K562 (cell line): ENCODE results near the gene TMEM108. TPM values are rescaled to one million over a fixed set of nuclear protein-coding genes. Genes with fewer than 3 reads are reported as not detected.

Source experiments
- ATAC-seq: fragments of 200-7000 bp; cut with Tn5 transposase; 3 replicates; pipeline ENCODE4 v1.9.1; 2020; ENCODE audit warnings: moderate library complexity
- BruUV-seq: library from RNA; stranded (reverse); fragments of 400-500 nt; replicated peaks from 2 replicates; lab custom pipeline; 2021; lab: Mats Ljungman, UMichigan
- CTCF ChIA-PET: fragments of 300-600 bp; formaldehyde crosslinking; extraction: SDS; loops from one replicate; lab custom pipeline; 2021; ENCODE audit warnings: low intra/inter-chr PET ratio; lab: Yijun Ruan, JAX
- POLR2A ChIA-PET: fragments of 300-600, 350-650 bp; sonication (Branson Sonifier 250); formaldehyde crosslinking; extraction: SDS; loops from one replicate; lab custom pipeline; 2021; ENCODE audit warnings: antibody characterized with exemption, inconsistent platforms; lab: Yijun Ruan, JAX
- DNase-seq, 4 experiments: peaks; one replicate each; pipeline versions ENCODE4 v3.0.0 to v3.0.0-alpha.2; 2011 to 2018; ENCODE audit warnings: low spot score in 3 of 4, mixed read lengths in 3 of 4; ENCODE audit errors: extremely low read depth in 1 of 4
- FAIRE-seq: peaks from 2 replicates; lab custom pipeline; 2011; peaks lifted over from hg19 to GRCh38; lab: Jason Lieb, UNC
- H2AFZ ChIP-seq: 2 replicates; pipeline ENCODE4 v1.6.0; 2011; ENCODE audit warnings: low read depth, low read length, control low read depth, inconsistent platforms
- H3K27ac ChIP-seq: fragments of 200-600 bp; 3 replicates; pipeline ENCODE4 v1.8.0; 2011; ENCODE audit warnings: low read depth, mild to moderate bottlenecking, control low read depth, inconsistent platforms, low read length, moderate library complexity, mixed read lengths; ENCODE audit errors: extremely low read depth
- H3K27me3 ChIP-seq, 2 experiments: fragments of 300-600 bp in 1 of 2; 2 replicates in 1 of 2; 3 replicates in 1 of 2; pipeline versions ENCODE4 v1.6.0 to v1.8.0; 2011; ENCODE audit warnings: inconsistent platforms in 2 of 2, low read length in 2 of 2, mild to moderate bottlenecking in 1 of 2, mixed read lengths in 1 of 2, moderate library complexity in 1 of 2; ENCODE audit not compliant: control insufficient read depth in 2 of 2, insufficient read depth in 2 of 2
- H3K36me3 ChIP-seq: fragments of 300-600 bp; 3 replicates; pipeline ENCODE4 v1.8.0; 2011; ENCODE audit warnings: mild to moderate bottlenecking, low read length, inconsistent platforms; ENCODE audit not compliant: control insufficient read depth, insufficient read depth
- H3K4me1 ChIP-seq, 2 experiments: fragments of 200-600 bp in 1 of 2; replicated peaks in 1 of 2; 2 replicates in 1 of 2; 3 replicates in 1 of 2; pipeline versions ENCODE4 v1.5.1 to v1.8.0; 2011; ENCODE audit warnings: inconsistent platforms in 2 of 2, low read length in 2 of 2, mild to moderate bottlenecking in 1 of 2, mixed read lengths in 1 of 2, moderate library complexity in 1 of 2; ENCODE audit not compliant: control insufficient read depth in 2 of 2, insufficient read depth in 2 of 2
- H3K4me2 ChIP-seq: 2 replicates; pipeline ENCODE4 v1.6.1; 2011; ENCODE audit warnings: low read length, control low read depth, inconsistent platforms, mixed read lengths; ENCODE audit not compliant: insufficient read depth
- H3K4me3 ChIP-seq: fragments of 200-600 bp; sonication (generic), shearing (Covaris generic); 2 replicates; pipeline ENCODE4 v1.5.1; 2016; ENCODE audit warnings: control low read depth, inconsistent platforms
- H3K79me2 ChIP-seq: fragments of 200-600 bp; 3 replicates; pipeline ENCODE4 v1.8.0; 2011; ENCODE audit warnings: low read length, inconsistent platforms; ENCODE audit not compliant: control insufficient read depth, insufficient read depth
- H3K9ac ChIP-seq, 2 experiments: 2 replicates each; pipeline versions ENCODE4 v1.6.0 to v1.6.1; 2011; ENCODE audit warnings: low read depth in 2 of 2, low read length in 2 of 2, control low read depth in 1 of 2, inconsistent platforms in 1 of 2, mild to moderate bottlenecking in 1 of 2, mixed read lengths in 1 of 2; ENCODE audit not compliant: insufficient read depth in 1 of 2
- H3K9me1 ChIP-seq: one replicate; pipeline ENCODE4 v1.6.0; 2011; ENCODE audit warnings: inconsistent platforms, mild to moderate bottlenecking, low read length, moderate library complexity; ENCODE audit not compliant: control insufficient read depth, insufficient read depth
- H3K9me3 ChIP-seq: replicated peaks from 2 replicates; pipeline ENCODE4 v1.5.1; 2011; ENCODE audit warnings: low read depth, low read length, inconsistent platforms; ENCODE audit not compliant: control insufficient read depth, insufficient read depth
- H4K20me1 ChIP-seq: replicated peaks from 2 replicates; pipeline ENCODE4 v1.6.1; 2011; ENCODE audit warnings: low read length, inconsistent platforms, mixed read lengths; ENCODE audit not compliant: control insufficient read depth, insufficient read depth
- ATF2 ChIP-seq: sonication (generic); formaldehyde crosslinking; IDR thresholded peaks from 2 replicates; pipeline ENCODE4 v1.8.1; 2022; ENCODE audit warnings: missing genetic modification reagents
- KLF13 ChIP-seq: fragments of 450-650 bp; IDR thresholded peaks from 2 replicates; pipeline ENCODE4 v1.6.1; 2016; ENCODE audit warnings: missing genetic modification characterization, low read depth, mild to moderate bottlenecking, missing compliant biosample characterization, moderate library complexity, borderline replicate concordance
- SIRT6 ChIP-seq: IDR thresholded peaks from one replicate; pipeline ENCODE4 v1.6.1; 2012; ENCODE audit warnings: low read depth, mild to moderate bottlenecking, control low read depth, inconsistent platforms, low read length, moderate library complexity
- SMARCE1 ChIP-seq: fragments of 450-650 bp; IDR thresholded peaks from 2 replicates; pipeline ENCODE4 v1.7.1; 2016; ENCODE audit warnings: mild to moderate bottlenecking
- TEAD4 ChIP-seq, 2 experiments: sonication (generic) in 1 of 2; formaldehyde crosslinking in 1 of 2; IDR thresholded peaks; 2 replicates each; pipeline versions ENCODE4 v1.6.1 to v1.8.0; 2012 to 2022; ENCODE audit warnings: borderline replicate concordance in 1 of 2, inconsistent platforms in 1 of 2, low read length in 1 of 2, mild to moderate bottlenecking in 1 of 2, missing genetic modification reagents in 1 of 2
- WHSC1 ChIP-seq: IDR thresholded peaks from one replicate; pipeline ENCODE4 v1.6.1; 2012; ENCODE audit warnings: low read length, control low read depth, inconsistent platforms
- ZBED1 ChIP-seq: IDR thresholded peaks from 2 replicates; pipeline ENCODE4 v1.6.1; 2014
- ZKSCAN1 ChIP-seq: fragments of 150-350 bp; IDR thresholded peaks from 2 replicates; pipeline ENCODE4 v1.6.1; 2016; ENCODE audit warnings: low read depth, low read length
- ZNF639 ChIP-seq, 2 experiments: fragments of 200-800 bp in 1 of 2; sonication (Bioruptor generic) in 1 of 2; sonication (generic) in 1 of 2; formaldehyde crosslinking in 1 of 2; IDR thresholded peaks in 1 of 2; conservative IDR thresholded peaks in 1 of 2; 2 replicates each; pipeline versions ENCODE4 v1.5.0 to v1.6.1; 2016 to 2020; ENCODE audit warnings: missing compliant biosample characterization in 1 of 2, missing genetic modification characterization in 1 of 2, missing genetic modification reagents in 1 of 2
- ZNF830 ChIP-seq: fragments of 250-450 bp; sonication (Bioruptor Pico); IDR thresholded peaks from 2 replicates; pipeline ENCODE4 v1.5.0; 2021; ENCODE audit warnings: mild to moderate bottlenecking
- WGBS: fragments of 100-300 bp; shearing (Covaris generic); methylation state at CpG from one replicate; pipeline ENCODE4 v1.1.6; 2016; ENCODE audit warnings: low coverage, mixed read lengths; ENCODE audit not compliant: insufficient coverage; ENCODE audit errors: missing lambda C conversion rate; 5-methylcytosine and 5-hydroxymethylcytosine counted together
- in situ Hi-C: fragments of 300-500 bp; cut with MboI; formaldehyde crosslinking; loops from 4 replicates; pipeline ENCODE4 v1.15.0; 2018; ENCODE audit warnings: inconsistent platforms, mixed read lengths
- intact Hi-C: fragments of 100-400 bp; cut with micrococcal nuclease; formaldehyde crosslinking; loops from 2 replicates; pipeline ENCODE4 v1.14.2; 2022
- polyA plus RNA-seq, 8 experiments: library from polyadenylated mRNA; depleted of rRNA in 4 of 8; stranded (reverse) in 5 of 8; unstranded in 3 of 8; fragments of >200 nt; fragmentation: Nextera tagmentation in 2 of 8; fragmentation: Illumina TruSeq in 1 of 8; extraction: Ambion mirVana in 2 of 8; extraction: Trizol in 1 of 8; gene quantifications; 2 replicates each; pipeline versions ENCODE4 v1.2.1 to v1.2.3, GENCODE V29; 2011 to 2014; ENCODE audit warnings: inconsistent platforms in 1 of 8, missing spikeins in 1 of 8
- total RNA-seq, 7 experiments: library from RNA; depleted of rRNA in 6 of 7; stranded (reverse); fragments of >200 nt in 6 of 7; fragmentation: Illumina TruSeq in 2 of 7; extraction: Trizol in 2 of 7; gene quantifications; 2 replicates each; pipeline versions ENCODE4 v1.2.1 to v1.2.3, GENCODE V29; 2011 to 2021; ENCODE audit warnings: low replicate concordance in 1 of 7
- TF ChIP-seq, protein P1 (sequence below): fragments of 450-650 bp; IDR thresholded peaks from 2 replicates; pipeline ENCODE4 v1.6.1; 2018; ENCODE audit not compliant: partially characterized antibody

TMEM108 gene
- total and polyA plus RNA-seq, 9 of the 15 experiments (the other 6 are each of a cell fraction or from before 2014, with no cell fraction given): 0.65 to 11.1 (median 3.4) TPM

- in situ Hi-C loops: no loop called here
- BruUV-seq: no TSS peak
These were observed 251.1 kb downstream of the TMEM108 start for GRCh38 chr3:133289322-133289721.

GRCh38 chr3:133292296-133292695, 254.1 kb downstream of the TMEM108 start:
- no peaks in the 10 kb centered on the region for H4K20me1 ChIP-seq
- H3K9me1 ChIP-seq: no peaks in the 10 kb centered on the region
- in situ Hi-C loops: no loop called here
- H3K4me3 ChIP-seq: no peak overlapping the region
- ChIA-PET POLR2A (no interaction called here), CTCF (no interaction called here)
- H3K4me1 ChIP-seq: no peaks in the 10 kb centered on the region
- no peaks in the 10 kb centered on the region for H3K36me3 ChIP-seq
- H3K9me3 ChIP-seq: no peaks in the 10 kb centered on the region
- intact Hi-C loops: no loop called here
- H3K79me2 ChIP-seq: no peaks in the 10 kb centered on the region
- H3K27me3 ChIP-seq: no peaks in the 10 kb centered on the region
- no peak for FAIRE-seq
- no peak overlapping the region for H3K4me2 ChIP-seq
- no peak for DNase-seq
- H2AFZ ChIP-seq: no peak overlapping the region
- H3K9ac ChIP-seq: no peak overlapping the region
- H3K27ac ChIP-seq: no peak overlapping the region
- WGBS: 25% methylated on average over 3 of the region's 3 CpGs
- ATAC-seq: no peak
- BruUV-seq: no TSS peak
- TF ChIP-seq ZNF830: no peak
- TF ChIP-seq, protein P1, sequence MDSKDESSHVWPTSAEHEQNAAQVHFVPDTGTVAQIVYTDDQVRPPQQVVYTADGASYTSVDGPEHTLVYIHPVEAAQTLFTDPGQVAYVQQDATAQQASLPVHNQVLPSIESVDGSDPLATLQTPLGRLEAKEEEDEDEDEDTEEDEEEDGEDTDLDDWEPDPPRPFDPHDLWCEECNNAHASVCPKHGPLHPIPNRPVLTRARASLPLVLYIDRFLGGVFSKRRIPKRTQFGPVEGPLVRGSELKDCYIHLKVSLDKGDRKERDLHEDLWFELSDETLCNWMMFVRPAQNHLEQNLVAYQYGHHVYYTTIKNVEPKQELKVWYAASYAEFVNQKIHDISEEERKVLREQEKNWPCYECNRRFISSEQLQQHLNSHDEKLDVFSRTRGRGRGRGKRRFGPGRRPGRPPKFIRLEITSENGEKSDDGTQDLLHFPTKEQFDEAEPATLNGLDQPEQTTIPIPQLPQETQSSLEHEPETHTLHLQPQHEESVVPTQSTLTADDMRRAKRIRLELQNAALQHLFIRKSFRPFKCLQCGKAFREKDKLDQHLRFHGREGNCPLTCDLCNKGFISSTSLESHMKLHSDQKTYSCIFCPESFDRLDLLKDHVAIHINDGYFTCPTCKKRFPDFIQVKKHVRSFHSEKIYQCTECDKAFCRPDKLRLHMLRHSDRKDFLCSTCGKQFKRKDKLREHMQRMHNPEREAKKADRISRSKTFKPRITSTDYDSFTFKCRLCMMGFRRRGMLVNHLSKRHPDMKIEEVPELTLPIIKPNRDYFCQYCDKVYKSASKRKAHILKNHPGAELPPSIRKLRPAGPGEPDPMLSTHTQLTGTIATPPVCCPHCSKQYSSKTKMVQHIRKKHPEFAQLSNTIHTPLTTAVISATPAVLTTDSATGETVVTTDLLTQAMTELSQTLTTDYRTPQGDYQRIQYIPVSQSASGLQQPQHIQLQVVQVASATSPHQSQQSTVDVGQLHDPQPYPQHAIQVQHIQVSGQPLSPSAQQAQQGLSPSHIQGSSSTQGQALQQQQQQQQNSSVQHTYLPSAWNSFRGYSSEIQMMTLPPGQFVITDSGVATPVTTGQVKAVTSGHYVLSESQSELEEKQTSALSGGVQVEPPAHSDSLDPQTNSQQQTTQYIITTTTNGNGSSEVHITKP: no peak
- TF ChIP-seq ZNF639 (CRISPR knock-in tag; conservative IDR thresholded peaks at IDR 0.05 in 1 of 2, IDR thresholded peaks at IDR 0.05 in 1 of 2): no peak
- TF ChIP-seq ATF2 (CRISPR knock-in tag): no peak
- no peak for TF ChIP-seq ZBED1

More at GRCh38 chr3:133289322-133289721, 251.1 kb downstream of the TMEM108 start:
- WGBS: 22% methylated on average over 2 of the region's 3 CpGs
- H3K4me2 ChIP-seq: no peak overlapping the region
- TF ChIP-seq KLF13 (tag) (no peak), TEAD4 (IDR thresholded peaks at IDR 0.05; ENCODE audit: low read length) (no peak), TEAD4 (CRISPR knock-in tag; IDR thresholded peaks at IDR 0.05; ENCODE audit: borderline replicate concordance) (no peak), SMARCE1 (no peak), WHSC1 (no peak), SIRT6 (no peak), ZKSCAN1 (no peak)
- no peaks in the 10 kb centered on the region for H3K9me3 ChIP-seq
- H3K79me2 ChIP-seq: no peaks in the 10 kb centered on the region
- no peak overlapping the region for H3K27ac ChIP-seq
- H3K4me3 ChIP-seq: no peak overlapping the region
- no peak overlapping the region for H3K9ac ChIP-seq
- FAIRE-seq (no peak), ATAC-seq (no peak), DNase-seq (no peak)
- POLR2A ChIA-PET: no interaction called here
- no peaks in the 10 kb centered on the region for H3K36me3 ChIP-seq
- H3K4me1 ChIP-seq: no peaks in the 10 kb centered on the region
- intact Hi-C loops: no loop called here
- no peaks in the 10 kb centered on the region for H3K27me3 ChIP-seq
- CTCF ChIA-PET: no interaction called here
- H2AFZ ChIP-seq: no peak overlapping the region
- H3K9me1 ChIP-seq: no peaks in the 10 kb centered on the region
- no peaks in the 10 kb centered on the region for H4K20me1 ChIP-seq
